Fibroblast of mammary gland (primary cell): Measurements from ENCODE around the gene ENOX2.

Experiments used
- DNase-seq: peaks from one replicate; pipeline ENCODE4 v3.0.0-alpha.2; 2010; ENCODE audit warnings: low read depth
- H3K4me3 ChIP-seq: 2 replicates; pipeline ENCODE4 v1.5.1; 2011; ENCODE audit warnings: low read depth, mild to moderate bottlenecking, low read length, moderate library complexity; ENCODE audit not compliant: control insufficient read depth
- CTCF ChIP-seq: conservative IDR thresholded peaks from 2 replicates; pipeline ENCODE4 v1.5.1; 2011; ENCODE audit warnings: low read depth, low read length, inconsistent platforms; ENCODE audit not compliant: control insufficient read depth, insufficient read depth

ENOX2 gene

GRCh38 chrX:130631011-130631410, 272.0 kb downstream of the ENOX2 start:
- DNase-seq, result no peak
- no peak overlapping the region for H3K4me3 ChIP-seq
- no peak for TF ChIP-seq CTCF

DNA sequence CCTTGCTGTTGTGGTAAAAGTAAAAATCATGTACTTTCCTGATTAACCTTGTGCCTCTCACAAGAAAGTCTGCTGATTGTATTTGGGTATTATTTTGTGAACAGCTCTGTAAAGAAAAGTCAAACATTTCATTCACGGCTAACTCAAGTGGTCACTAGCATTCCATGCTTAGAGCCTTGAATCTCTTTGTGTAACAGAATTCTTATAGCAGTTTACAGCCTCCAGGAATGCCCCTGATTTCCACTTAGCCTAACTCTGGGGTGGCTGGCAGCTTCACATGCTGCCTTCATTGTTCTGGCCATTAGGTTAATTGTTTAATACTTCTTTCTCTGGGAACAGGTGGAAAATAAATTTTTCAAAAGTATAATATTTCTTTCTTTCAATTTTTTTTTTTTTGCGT, 274.5 kb downstream of the ENOX2 start:
- no peak overlapping the region for H3K4me3 ChIP-seq
- no peak for DNase-seq
- TF ChIP-seq CTCF, result no peak

DNA sequence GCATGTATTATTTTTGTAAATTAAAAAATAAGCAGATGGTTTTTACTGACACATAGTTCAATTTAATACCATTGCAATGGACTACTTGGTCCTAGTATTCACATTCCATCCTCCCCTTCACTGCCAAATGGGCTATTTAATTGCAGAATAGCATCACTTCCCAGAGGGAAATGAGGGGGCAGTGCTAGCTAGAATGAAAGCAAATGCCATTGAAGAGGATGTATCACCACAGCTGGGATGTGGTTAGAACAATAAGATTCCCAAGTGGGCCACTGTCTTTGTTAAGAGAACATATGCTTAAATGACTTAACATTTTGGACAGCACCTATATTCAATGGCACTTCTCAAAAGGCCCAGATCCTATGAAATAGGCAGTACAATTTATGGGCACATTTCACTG, 276.5 kb downstream of the ENOX2 start:
- no peak for TF ChIP-seq CTCF
- DNase-seq, result peak; percentile 64
- no peak overlapping the region for H3K4me3 ChIP-seq

DNA sequence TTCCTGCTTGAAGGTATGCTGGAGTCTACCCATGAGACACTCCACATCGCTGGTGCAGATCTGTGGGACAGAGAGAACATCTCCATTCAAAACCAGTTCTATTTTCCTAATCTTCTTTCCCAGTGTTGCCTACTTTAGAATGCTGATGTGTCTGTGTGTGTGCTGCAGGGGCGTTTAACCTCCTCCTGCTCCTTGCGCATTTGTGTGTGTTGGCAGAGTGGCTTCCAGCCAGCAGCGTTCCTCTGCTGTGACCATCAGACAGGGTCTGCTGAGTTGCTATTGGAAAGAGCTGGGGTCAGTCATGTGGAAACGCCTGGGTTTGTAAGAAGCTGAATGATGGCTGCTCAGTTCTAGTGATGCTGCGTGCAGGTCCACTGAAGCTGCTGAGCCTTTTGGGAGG, 277.6 kb downstream of the ENOX2 start:
- no peak overlapping the region for H3K4me3 ChIP-seq
- TF ChIP-seq CTCF, result no peak
- DNase-seq, result no peak

DNA sequence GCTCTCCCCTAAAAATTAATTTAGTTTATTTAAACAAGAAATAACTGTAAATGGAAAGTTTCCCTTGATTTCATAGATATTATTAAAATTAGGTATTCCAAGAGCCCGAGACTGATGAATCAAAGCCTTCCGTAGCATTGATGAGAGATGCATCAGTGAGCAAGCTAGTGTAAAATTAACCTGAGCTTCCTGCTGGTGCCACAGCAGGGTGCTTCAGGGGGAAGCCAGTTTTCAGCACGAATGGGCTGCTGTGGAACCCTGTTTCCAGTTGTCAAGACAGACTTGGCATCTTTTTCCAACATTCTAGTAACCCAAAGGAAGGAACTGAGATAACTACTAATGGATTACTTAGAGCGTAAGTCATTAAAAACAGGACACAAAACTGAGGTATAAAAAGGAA, 279.5 kb downstream of the ENOX2 start:
- no peak overlapping the region for H3K4me3 ChIP-seq
- no peak for DNase-seq
- no peak for TF ChIP-seq CTCF

DNA sequence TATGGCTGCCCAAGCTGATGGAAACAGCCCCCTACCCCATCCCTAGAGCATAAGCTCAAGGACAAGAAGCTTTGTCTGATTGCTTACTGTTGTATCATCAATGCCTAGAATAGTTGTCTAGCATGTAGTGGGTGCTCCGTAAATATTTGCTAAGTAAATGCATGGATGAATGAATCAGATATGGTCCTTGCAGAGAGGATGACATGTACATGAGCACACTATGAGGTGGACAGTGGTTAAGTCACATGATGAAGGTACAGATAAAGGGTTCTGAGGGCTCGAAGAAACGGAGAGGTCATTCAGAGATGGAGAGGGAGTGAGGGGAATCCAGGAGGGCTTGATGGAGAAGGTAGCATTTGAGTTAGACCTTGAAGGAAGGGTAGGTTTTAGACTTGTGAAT, 287.1 kb downstream of the ENOX2 start:
- H3K4me3 ChIP-seq, result no peak overlapping the region
- no peak for DNase-seq
- TF ChIP-seq CTCF, result no peak

DNA sequence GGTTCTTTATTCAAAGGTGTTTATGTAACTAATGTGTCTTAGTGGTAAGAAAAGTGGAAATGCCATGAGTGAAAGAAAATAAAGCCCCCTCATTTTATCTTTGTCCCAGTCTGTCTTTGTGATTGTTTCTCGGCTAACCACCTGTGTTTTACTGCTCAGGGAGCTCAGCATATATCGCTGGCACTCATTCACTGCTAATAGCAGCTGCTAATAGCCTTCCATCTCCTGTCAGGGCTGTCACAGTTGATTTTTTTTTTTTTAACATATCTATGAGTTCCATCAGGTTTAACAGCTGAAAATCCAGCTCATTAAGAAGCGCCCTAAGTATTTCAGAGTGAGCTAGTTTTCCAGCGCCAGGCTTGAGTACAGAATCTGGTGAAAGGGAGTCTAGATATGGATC, 295.6 kb downstream of the ENOX2 start:
- DNase-seq, result no peak
- no peak overlapping the region for H3K4me3 ChIP-seq
- TF ChIP-seq CTCF, result no peak
